Measurements from ENCODE around the gene SEH1L.
A peak's percentile ranks its signal among the peaks of the same experiment; 100 is the strongest.

The SEH1L gene

DNA sequence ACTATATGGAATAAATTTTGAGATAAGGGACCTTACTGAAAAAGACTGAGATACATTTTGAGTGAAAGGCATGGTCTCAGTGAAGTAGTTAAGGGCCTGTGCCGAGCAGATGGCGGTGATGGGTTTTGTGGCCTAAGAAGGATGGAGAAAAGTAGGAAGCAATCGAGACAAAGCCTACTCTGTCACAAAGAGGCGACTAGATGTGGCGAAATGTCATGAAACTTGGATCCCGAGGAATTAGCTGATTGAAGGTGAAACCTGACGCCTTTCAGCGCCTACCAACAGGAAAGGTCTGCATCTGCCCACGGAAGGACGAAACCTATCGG lies 42.8 kb downstream of the SEH1L start:
- CTCF ChIA-PET = interaction anchor here (1.0 to 2.0 kb wide), 7 partner anchors 10 to 169 kb away, joined by 3 to 8 read pairs (median 4); no protein-coding TSS in a partner anchor
- no peak for DNase-seq (ENCODE audit: extremely low spot score)
- TF ChIP-seq, protein P1, sequence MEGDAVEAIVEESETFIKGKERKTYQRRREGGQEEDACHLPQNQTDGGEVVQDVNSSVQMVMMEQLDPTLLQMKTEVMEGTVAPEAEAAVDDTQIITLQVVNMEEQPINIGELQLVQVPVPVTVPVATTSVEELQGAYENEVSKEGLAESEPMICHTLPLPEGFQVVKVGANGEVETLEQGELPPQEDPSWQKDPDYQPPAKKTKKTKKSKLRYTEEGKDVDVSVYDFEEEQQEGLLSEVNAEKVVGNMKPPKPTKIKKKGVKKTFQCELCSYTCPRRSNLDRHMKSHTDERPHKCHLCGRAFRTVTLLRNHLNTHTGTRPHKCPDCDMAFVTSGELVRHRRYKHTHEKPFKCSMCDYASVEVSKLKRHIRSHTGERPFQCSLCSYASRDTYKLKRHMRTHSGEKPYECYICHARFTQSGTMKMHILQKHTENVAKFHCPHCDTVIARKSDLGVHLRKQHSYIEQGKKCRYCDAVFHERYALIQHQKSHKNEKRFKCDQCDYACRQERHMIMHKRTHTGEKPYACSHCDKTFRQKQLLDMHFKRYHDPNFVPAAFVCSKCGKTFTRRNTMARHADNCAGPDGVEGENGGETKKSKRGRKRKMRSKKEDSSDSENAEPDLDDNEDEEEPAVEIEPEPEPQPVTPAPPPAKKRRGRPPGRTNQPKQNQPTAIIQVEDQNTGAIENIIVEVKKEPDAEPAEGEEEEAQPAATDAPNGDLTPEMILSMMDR (IDR thresholded peaks at IDR 0.05; ENCODE audit: control extremely low read depth, extremely low read depth, low read depth, missing control alignments) = no peak
- POLR2A ChIA-PET = interaction anchor here (0.5 to 1.4 kb wide), 6 partner anchors 10 to 736 kb away, joined by 3 to 8 read pairs (median 4); partner anchors contain the start of genes FAM210A and SEH1L

DNA sequence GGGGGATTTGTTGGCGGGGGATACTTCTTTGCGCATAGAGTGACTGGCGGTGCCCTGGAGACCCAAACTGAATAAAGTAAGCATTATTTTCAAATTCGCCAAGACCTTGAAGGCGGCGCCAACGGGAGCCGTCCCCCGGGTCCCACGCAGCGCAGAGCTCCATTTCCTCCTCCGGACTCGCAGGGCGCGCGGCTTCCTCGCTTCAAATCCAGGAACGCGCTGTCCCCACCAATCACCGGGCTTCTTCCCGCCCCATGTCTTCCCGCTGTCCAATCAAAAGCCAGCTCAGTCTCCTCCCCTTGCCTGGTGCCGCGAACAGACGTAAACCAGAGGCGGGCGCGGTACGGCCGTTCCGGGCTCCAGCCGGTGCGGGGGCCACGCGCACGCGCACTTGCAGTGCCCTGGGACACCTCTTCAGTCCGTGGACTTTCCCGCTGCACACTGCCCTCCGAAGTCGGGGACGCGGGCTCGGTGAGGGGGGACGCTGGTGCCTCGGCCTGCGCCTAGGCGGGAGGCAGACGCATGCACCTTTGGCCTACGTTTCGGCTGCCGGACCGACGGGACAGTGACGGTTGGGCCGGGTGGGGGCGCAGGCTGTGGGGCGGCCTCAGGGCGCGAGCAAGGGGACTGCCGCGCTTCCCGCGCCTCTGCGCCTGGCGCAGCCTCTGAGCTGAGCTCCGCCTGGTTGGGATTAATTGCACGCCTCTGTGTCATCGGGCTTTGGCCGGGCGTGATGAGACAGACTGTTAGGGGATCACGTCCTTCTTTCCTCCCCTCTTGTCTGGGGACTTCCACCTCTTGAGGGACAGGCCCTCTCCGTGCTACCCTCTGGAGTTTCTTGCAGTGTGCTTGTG lies 43.4 kb downstream of the SEH1L start, which contains the start of gene CEP192:
TSS of gene CEP192 (plus strand) at position 396 of the 854 bp plus-strand sequence. CDS start 8,063 bp downstream, outside the sequence.
- DNase-seq (ENCODE audit: extremely low spot score) = peak; percentile 97
- CTCF ChIA-PET = interaction anchor here (1.0 to 2.0 kb wide), 8 partner anchors 9 to 168 kb away, joined by 3 to 8 read pairs (median 4); no protein-coding TSS in a partner anchor
- POLR2A ChIA-PET = interaction anchor here (0.5 to 1.4 kb wide), 7 partner anchors 9 to 1390 kb away, joined by 3 to 8 read pairs (median 5); partner anchors contain the start of genes FAM210A and SEH1L
- TF ChIP-seq, protein P1 (IDR thresholded peaks at IDR 0.05; ENCODE audit: control extremely low read depth, extremely low read depth, low read depth, missing control alignments) = no peak

DNA sequence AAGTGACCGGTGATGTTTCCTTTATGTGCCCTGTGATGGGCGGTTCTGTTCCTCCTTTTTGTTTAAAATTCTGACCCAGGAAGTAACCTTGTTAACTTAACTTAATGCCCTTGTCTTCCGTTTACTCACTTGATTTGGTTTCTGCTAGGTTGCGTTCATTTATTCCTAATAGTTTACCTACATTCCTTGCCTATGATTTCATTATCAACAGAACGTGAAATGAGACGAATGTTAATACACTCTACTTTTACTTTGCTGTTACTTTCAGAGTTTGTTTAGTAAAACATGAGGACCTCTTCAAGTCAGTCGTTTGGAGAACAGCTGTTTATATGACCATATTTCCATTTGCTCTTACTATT lies 44.0 kb downstream of the SEH1L start:
- no peak for DNase-seq (ENCODE audit: extremely low spot score)
- TF ChIP-seq, protein P1 (IDR thresholded peaks at IDR 0.05; ENCODE audit: control extremely low read depth, extremely low read depth, low read depth, missing control alignments) = no peak
- ChIA-PET POLR2A (interaction anchor here (1.1 kb wide), 1 partner anchor 1391 kb away, joined by 7 read pairs; no protein-coding TSS in a partner anchor), CTCF (interaction anchor here (1.2 to 2.0 kb wide), 4 partner anchors 8 to 168 kb away, joined by 3 to 8 read pairs (median 6); no protein-coding TSS in a partner anchor)

DNA sequence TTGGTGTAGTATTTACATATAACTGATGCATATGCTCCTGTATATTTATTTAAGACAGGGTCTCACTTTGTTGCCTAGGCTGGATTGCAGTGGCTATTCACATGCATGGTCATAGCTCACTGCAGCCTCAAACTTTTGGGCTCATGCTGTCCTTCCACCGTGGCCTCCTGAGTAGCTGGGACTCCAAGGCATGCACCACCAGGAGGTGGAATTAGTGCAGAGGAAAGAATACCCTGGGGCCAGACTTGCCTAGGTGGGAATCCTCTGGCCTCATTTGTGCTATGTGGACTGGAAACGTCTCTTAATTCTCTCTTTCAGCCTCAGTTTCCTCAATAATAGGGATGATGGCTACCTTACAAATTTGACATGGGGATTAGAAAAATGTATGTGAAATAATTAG lies 45.6 kb downstream of the SEH1L start:
- ChIA-PET POLR2A (no interaction called here), CTCF (no interaction called here)
- TF ChIP-seq, protein P1 (IDR thresholded peaks at IDR 0.05; ENCODE audit: control extremely low read depth, extremely low read depth, low read depth, missing control alignments) = no peak
- DNase-seq (ENCODE audit: extremely low spot score) = no peak

DNA sequence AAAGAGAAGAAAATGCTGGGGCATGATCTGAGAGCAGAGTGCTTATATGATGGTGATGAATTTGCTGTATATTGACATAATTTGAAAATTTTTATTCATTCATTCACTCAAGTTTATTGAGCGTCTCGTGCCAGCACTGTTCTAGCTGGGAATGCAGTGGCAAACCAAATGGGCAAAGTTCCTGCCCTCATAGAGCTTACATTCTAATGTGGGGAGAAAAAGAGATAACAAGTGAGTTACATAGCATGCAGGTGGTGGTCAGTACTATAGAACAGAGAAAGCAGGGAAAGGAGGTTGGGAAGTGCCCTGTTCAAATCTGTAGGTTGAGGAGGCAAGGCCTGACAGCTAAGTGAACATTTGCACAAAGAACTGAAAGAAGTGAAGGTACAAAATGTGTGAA lies 47.6 kb downstream of the SEH1L start:
- DNase-seq (ENCODE audit: extremely low spot score) = no peak
- POLR2A ChIA-PET = no interaction called here
- TF ChIP-seq, protein P1 (IDR thresholded peaks at IDR 0.05; ENCODE audit: control extremely low read depth, extremely low read depth, low read depth, missing control alignments) = no peak
- CTCF ChIA-PET = interaction anchor here (1.1 to 1.4 kb wide), 3 partner anchors 9 to 18 kb away, joined by 3 to 4 read pairs (median 3); no protein-coding TSS in a partner anchor

DNA sequence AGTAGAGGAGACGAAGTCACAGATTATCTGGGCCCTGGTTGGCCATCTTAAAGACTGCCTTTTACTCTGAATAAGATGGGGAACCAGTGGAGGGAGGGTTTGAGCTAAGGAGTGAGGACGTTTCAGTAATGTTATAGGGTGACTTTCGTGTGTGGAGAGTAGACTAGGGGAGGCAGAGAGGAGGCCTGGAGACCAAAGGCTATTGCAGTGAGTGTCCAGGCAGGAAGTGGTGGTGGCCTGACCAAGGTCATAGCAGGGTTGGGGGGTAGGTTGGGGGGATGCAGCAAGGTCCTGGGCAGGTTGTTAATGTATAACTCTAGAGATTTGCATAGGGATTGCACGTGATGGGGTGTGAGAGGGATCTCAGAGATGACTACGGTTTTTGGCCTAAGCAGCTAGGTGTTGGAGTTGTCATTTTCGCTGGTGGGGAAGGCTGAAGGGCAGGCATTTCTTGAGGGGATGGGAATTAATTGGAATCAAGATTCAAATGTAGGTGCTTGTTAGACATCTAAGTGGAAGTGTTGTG lies 48.2 kb downstream of the SEH1L start:
- ChIA-PET POLR2A (no interaction called here), CTCF (interaction anchor here (0.8 to 1.8 kb wide), 5 partner anchors 9 to 20 kb away, joined by 3 to 6 read pairs (median 4); no protein-coding TSS in a partner anchor)
- DNase-seq (ENCODE audit: extremely low spot score) = peak; percentile 32
- TF ChIP-seq, protein P1 (IDR thresholded peaks at IDR 0.05; ENCODE audit: control extremely low read depth, extremely low read depth, low read depth, missing control alignments) = no peak
